ENCODE results near the gene MYLK3. TPM values are rescaled to one million over a fixed set of nuclear protein-coding genes. Genes with fewer than 3 reads are reported as not detected.

MYLK3 gene
- polyA plus RNA-seq, 1 donor from 2014 or later, result not detected

GRCh38 chr16:46662123-46662522, 86.0 kb downstream of the MYLK3 start:
- H3K9me3 Mint-ChIP-seq, result no peaks in the 10 kb centered on the region
- H3K27ac Mint-ChIP-seq, result no peak overlapping the region
- no peak overlapping the region for H3K4me3 Mint-ChIP-seq
- no peaks in the 10 kb centered on the region for H3K27me3 Mint-ChIP-seq
- peaks cover 2% of the 10 kb centered on the region for H3K36me3 Mint-ChIP-seq
- H3K4me1 Mint-ChIP-seq, result peaks cover 13 to 20% (median 15%) of the 10 kb centered on the region in 3 donors

DNA sequence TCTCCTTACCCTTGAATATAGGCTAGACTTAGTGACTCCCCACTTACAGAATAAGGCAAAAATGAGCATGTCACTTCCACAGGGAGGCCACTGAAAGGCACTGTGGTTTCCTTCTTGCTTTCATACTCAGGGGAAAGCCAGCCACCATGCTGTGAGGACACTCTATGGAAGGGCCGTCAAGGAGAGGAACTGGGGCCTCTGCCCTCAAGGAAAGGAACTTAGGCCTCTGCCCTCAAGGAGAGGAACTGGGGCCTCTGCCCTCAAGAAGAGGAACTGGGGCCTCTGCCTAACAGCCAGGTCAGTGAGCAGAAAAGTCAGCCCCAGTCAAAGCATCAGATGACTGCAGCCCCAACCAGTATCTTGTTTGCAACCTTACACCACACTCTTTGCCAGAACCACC, 89.2 kb downstream of the MYLK3 start:
- Mint-ChIP-seq H3K27ac (peak overlapping the region; percentile 38 to 80 (median 67)), H3K36me3 (peaks cover under 1% of the 10 kb centered on the region), H3K4me3 (no peak overlapping the region), H3K9me3 (no peaks in the 10 kb centered on the region), H3K27me3 (no peaks in the 10 kb centered on the region), H3K4me1 (peaks cover 13 to 20% (median 15%) of the 10 kb centered on the region in 3 donors)

Other genes with a start within 250 kb of the MYLK3 start
- 1.6 TPM for gene SHCBP1, start 127.0 kb downstream of the MYLK3 start, polyA plus RNA-seq
- gene VPS35, start 59.2 kb downstream of the MYLK3 start, polyA plus RNA-seq, result 81.9 TPM
- gene ORC6, start 58.7 kb downstream of the MYLK3 start, polyA plus RNA-seq, result 0.40 TPM
- 14.5 TPM for gene C16orf87, start 82.8 kb upstream of the MYLK3 start, polyA plus RNA-seq
- gene GPT2, start 136.0 kb upstream of the MYLK3 start, polyA plus RNA-seq, result 5.0 TPM
- 76.2 TPM for gene DNAJA2, start 225.3 kb upstream of the MYLK3 start, polyA plus RNA-seq

Measured in IgD-negative memory B cell (primary cell).